ENCODE measurements around the gene TOLLIP.
"Not testable (repeated sequence)": the region's sequence is repeated elsewhere in the genome, so short reads cannot be mapped to it uniquely, and the experiment has no call there.

Gene TOLLIP

DNA sequence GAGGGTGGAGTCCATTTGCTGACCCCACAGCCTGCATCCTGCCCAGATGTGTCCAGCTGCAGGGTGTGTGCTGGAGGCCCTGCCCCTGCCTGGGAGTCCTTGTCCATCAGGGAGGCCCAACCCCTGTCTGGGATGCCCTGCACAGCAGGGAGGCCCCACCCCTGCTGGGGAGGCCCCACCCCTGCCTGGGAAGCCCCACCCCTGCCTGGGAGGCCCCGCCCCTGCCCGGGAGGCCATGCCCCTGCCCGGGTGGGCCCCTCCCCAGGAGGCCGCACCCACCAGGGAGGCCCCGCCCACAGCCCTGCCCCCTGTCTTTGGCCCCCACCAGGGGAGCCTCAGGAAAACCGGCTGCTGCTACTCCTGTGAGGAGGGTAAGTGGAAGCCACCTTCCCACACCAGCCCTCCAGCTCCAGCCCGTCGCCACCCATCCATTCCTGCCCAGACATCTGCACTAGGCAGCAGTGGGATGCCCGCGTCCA lies 49.4 kb downstream of the TOLLIP start:
- DNase-seq, result peak; percentile 23

- DNase-seq, result no peak
These were observed 49.9 kb downstream of the TOLLIP start for GRCh38 chr11:1259561-1259960.

DNA sequence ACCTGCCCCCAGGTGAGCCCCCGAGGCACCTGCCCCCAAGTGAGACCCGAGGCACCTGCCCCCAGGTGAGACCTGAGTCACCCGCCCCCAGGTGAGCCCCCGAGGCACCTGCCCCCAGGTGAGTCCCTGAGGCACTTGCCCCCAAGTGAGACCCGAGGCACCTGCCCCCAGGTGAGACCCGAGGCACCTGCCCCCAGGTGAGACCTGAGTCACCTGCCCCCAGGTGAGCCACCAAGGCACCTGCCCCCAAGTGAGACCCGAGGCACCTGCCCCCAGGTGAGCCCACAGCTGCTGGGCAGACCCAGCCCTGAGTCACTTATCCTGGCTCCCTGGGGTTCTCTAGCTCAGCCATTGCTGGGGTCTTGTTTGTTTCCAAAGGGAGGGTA lies 50.4 kb downstream of the TOLLIP start:
- no peak for DNase-seq

- DNase-seq, result no peak
These were observed 50.9 kb downstream of the TOLLIP start for GRCh38 chr11:1258401-1259075.

DNA sequence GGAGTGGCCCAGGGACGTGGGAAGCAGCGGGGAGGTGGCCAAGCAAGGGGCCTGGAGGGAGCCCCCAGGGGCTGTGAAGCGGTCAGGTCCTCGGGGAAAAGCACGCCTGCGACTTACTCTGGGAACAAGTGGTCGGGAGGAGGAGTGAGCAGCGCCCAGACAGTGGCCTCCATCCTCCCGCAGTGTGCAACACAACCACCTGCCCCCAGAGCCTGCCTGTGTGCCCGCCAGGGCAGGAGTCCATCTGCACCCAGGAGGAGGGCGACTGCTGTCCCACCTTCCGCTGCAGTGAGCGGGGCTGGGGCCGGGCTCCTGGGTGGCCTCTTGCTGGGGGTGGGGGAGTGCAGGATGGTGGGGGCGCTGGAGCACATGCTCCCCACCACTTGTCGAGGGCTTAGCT lies 51.5 kb downstream of the TOLLIP start:
- no peak for DNase-seq

GRCh38 chr11:1257366-1257765 lies 52.1 kb downstream of the TOLLIP start:
- no peak for DNase-seq

DNA sequence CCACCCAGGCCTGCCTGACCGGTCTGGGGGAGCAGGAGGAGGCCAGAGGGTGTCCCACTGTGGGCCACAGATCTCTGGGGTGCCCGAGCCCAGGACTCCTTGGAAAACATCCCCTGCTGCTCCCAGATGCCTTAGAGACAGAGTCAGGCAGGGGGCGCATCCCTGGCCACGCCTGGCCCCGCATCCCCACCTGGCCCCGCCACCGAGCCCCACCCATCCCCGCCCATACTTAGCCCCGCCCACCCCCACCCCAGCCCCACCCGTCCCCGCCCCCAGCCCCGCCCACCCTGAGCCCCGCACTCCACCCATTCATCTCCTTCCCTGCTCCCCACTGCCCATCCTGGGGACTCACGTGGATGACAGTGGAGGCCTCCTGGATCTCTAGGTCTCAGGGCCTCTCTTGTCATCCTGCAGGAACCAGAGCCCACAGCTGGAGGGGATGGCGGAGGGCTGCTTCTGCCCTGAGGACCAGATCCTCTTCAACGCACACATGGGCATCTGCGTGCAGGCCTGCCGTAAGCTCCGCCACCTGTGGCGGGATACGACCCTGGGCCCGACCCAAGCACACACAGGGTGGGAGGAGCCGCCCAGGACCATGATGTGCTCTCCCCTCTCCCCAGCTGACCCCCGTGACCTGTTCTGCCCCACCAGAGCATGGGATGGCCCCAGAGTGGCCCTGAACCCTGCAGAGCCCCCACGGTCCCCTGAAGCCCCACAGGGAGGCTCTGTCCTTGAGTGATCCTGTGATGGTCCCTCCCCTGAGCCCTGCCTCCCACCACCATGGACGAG lies 53.0 kb downstream of the TOLLIP start:
- no peak for DNase-seq

GRCh38 chr11:1255151-1255550 lies 54.3 kb downstream of the TOLLIP start:
- DNase-seq, result no peak

GRCh38 chr11:1254733-1255132 lies 54.7 kb downstream of the TOLLIP start:
- DNase-seq, result no peak

DNA sequence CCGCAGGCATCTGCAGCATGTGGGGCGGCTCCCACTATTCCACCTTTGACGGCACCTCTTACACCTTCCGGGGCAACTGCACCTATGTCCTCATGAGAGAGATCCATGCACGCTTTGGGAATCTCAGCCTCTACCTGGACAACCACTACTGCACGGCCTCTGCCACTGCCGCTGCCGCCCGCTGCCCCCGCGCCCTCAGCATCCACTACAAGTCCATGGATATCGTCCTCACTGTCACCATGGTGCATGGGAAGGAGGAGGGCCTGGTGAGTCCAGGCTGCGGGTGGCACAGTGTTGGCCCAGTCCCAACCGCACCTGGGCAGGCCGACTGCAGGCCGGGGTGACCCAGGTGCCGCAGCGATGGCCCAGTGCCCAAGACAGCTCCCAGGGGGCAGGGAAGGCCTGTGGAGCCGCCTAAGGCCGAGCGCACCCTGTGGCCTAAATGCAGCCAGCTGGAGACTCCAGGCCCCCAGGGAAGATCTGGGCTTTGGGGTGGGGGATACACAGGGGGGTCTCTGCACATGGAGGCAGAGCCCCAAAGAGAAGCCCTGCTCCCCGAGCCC lies 55.3 kb downstream of the TOLLIP start:
- no peak for DNase-seq

- DNase-seq, result no peak
These were observed 56.3 kb downstream of the TOLLIP start for GRCh38 chr11:1253103-1253485.

DNA sequence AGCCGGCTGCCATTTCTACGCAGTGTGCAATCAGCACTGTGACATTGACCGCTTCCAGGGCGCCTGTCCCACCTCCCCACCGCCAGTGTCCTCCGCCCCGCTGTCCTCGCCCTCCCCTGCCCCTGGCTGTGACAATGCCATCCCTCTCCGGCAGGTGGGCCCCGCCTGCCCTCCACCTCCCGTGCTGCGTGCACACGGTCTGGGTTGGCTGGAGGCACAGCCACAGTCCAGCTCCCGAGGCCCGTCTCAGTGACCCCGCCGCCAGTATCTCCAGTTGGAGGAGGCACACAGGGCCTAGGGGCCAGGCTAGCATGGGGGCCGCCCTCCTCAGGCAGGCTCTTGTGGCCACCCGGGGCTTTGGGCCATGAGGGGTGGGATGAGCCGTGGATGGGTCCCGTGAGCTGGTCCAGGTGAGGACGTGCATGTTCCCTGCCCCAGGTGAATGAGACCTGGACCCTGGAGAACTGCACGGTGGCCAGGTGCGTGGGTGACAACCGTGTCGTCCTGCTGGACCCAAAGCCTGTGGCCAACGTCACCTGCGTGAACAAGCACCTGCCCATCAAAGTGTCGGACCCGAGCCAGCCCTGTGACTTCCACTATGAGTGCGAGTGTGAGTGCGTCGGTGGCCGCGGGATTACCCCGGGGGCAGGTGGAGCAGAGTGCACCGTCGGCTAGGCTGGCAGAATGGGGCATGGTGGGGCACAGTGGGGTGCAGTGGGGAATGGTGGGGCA lies 56.9 kb downstream of the TOLLIP start:
- no peak for DNase-seq

- no peak for DNase-seq
These were observed 58.1 kb downstream of the TOLLIP start for GRCh38 chr11:1251236-1251770.

- not testable (repeated sequence) for DNase-seq
These were observed 59.0 kb downstream of the TOLLIP start for GRCh38 chr11:1250411-1250810.

- DNase-seq, result not testable (repeated sequence)
These were observed 60.5 kb downstream of the TOLLIP start for GRCh38 chr11:1248951-1249350.

DNA sequence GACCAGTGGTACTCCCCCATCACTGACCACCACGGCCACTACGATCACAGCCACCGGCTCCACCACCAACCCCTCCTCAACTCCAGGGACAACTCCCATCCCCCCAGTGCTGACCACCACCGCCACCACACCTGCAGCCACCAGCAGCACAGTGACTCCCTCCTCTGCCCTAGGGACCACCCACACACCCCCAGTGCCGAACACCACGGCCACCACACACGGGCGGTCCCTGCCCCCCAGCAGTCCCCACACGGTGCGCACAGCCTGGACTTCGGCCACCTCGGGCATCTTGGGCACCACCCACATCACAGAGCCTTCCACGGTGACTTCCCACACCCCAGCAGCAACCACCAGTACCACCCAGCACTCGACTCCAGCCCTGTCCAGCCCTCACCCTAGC lies 62.4 kb downstream of the TOLLIP start:
- DNase-seq, result not testable (repeated sequence)

GRCh38 chr11:1246301-1246700 lies 63.1 kb downstream of the TOLLIP start:
- DNase-seq, result not testable (repeated sequence)

GRCh38 chr11:1245717-1246116 lies 63.7 kb downstream of the TOLLIP start:
- DNase-seq, result not testable (repeated sequence)

- not testable (repeated sequence) for DNase-seq
These were observed 64.9 kb downstream of the TOLLIP start for GRCh38 chr11:1244557-1244956.

GRCh38 chr11:1243521-1243920 lies 65.9 kb downstream of the TOLLIP start:
- DNase-seq, result not testable (repeated sequence)

GRCh38 chr11:1242751-1243150 lies 66.7 kb downstream of the TOLLIP start:
- not testable (repeated sequence) for DNase-seq

DNA sequence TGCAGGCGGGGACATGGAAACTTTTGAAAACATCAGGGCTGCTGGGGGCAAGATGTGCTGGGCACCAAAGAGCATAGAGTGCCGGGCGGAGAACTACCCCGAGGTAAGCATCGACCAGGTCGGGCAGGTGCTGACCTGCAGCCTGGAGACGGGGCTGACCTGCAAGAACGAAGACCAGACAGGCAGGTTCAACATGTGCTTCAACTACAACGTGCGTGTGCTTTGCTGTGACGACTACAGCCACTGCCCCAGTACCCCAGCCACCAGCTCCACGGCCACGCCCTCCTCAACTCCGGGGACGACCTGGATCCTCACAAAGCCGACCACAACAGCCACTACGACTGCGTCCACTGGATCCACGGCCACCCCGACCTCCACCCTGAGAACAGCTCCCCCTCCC lies 67.1 kb downstream of the TOLLIP start:
- DNase-seq, result no peak

DNA sequence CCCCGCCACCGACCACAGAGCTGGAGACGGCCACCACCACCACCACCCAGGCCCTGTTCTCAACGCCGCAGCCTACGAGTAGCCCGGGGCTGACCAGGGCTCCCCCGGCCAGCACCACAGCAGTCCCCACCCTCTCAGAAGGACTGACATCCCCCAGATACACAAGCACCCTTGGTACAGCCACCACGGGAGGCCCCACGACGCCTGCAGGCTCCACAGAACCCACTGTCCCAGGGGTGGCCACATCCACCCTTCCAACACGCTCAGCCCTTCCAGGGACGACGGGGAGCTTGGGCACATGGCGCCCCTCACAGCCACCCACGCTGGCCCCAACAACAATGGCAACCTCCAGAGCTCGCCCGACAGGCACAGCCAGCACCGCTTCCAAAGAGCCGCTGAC lies 67.7 kb downstream of the TOLLIP start:
- DNase-seq, result no peak

Measured in stimulated activated CD4-positive, alpha-beta T cell treated with anti-CD3 and anti-CD28 coated beads, Interleukin-12 subunit alpha, Interleukin-12 subunit beta, amount 100 ng/mL, for 4 hours (primary cell).